Left lung (tissue), 10 donors: ENCODE results near the gene TH. TPM values are rescaled to one million over a fixed set of nuclear protein-coding genes. Genes with fewer than 3 reads are reported as not detected.

ENCODE experiments used
- ATAC-seq: fragments of 200-7000 bp; cut with Tn5 transposase; one replicate; pipeline ENCODE4 v1.9.1; 2020; ENCODE audit warnings: moderate library complexity
- DNase-seq, 4 donors: peaks; one replicate each; pipeline ENCODE4 v3.0.0-alpha.2; 2013 to 2020
- H3K27ac ChIP-seq, 2 donors: fragments of 200-600 bp; sonication (generic) in 1 of 2; one replicate each; pipeline versions ENCODE4 v1.5.0 to v1.8.0; 2020 to 2021
- H3K27me3 ChIP-seq, 2 donors: fragments of 200-600 bp; sonication (generic) in 1 of 2; one replicate each; pipeline versions ENCODE4 v1.5.0 to v1.8.0; 2020 to 2021
- H3K36me3 ChIP-seq, 2 donors: fragments of 200-600 bp; sonication (generic) in 1 of 2; one replicate each; pipeline versions ENCODE4 v1.5.0 to v1.8.0; 2020 to 2021
- H3K4me1 ChIP-seq, 2 donors: fragments of 200-600 bp; one replicate each; pipeline ENCODE4 v1.8.0; 2021
- H3K4me3 ChIP-seq, 2 donors: fragments of 200-600 bp; sonication (generic) in 1 of 2; one replicate each; pipeline versions ENCODE4 v1.5.0 to v1.8.0; 2020 to 2021; ENCODE audit warnings: mild to moderate bottlenecking in 1 of 2
- H3K9me3 ChIP-seq, 2 donors: fragments of 200-600 bp; sonication (generic) in 1 of 2; one replicate each; pipeline versions ENCODE4 v1.5.0 to v1.8.0; 2020 to 2021
- CTCF ChIP-seq, 2 donors: fragments of 200-600 bp; sonication (generic) in 1 of 2; IDR thresholded peaks; one replicate each; pipeline versions ENCODE4 v1.5.0 to v1.8.0; 2021; ENCODE audit warnings: antibody characterized with exemption in 2 of 2
- intact Hi-C, 2 donors: fragments of 100-400 bp; cut with DNase I; formaldehyde crosslinking; loops; one replicate each; pipeline versions ENCODE4 v1.11.2 to v1.14.2; 2022
- polyA plus RNA-seq, 6 donors: library from polyadenylated mRNA; unstranded; fragments of 120-200 nt; gene quantifications; one replicate each; pipeline ENCODE4 v1.2.1, GENCODE V29; 2013; ENCODE audit not compliant: insufficient read length in 6 of 6
- total RNA-seq, 2 donors: library from RNA; stranded (reverse); fragmentation: NEBNext Ultra II Directional; extraction: Animal tissue kit (Norgen Biotek cat#: 25700); gene quantifications; one replicate each; pipeline ENCODE4 v1.2.1, GENCODE V29; 2021
- donor health status: DM: no; HTN: yes; CAD: no.
- donor health status: DM: no; HTN: no; CAD: no.

Gene TH
- total and polyA plus RNA-seq, 8 donors = 0.18 to 1.4 (median 0.55) TPM

- DNase-seq = peak in 1 of 4 donors; percentile 57
- intact Hi-C loops = no loop called here
- no peak for ATAC-seq
Observed at GRCh38 chr11:2136209-2136951, 35.2 kb downstream of the TH start.

GRCh38 chr11:2135648-2136201, 35.9 kb downstream of the TH start:
- no peaks in the 10 kb centered on the region for H3K9me3 ChIP-seq
- DNase-seq (peak in 1 of 4 donors; percentile 52), ATAC-seq (no peak)
- intact Hi-C loops = no loop called here
- no peak overlapping the region for H3K27ac ChIP-seq
- peaks cover 0 to 20% of the 10 kb centered on the region in 2 donors for H3K4me1 ChIP-seq
- H3K36me3 ChIP-seq = no peaks in the 10 kb centered on the region
- peaks cover 27 to 94% of the 10 kb centered on the region in 2 donors for H3K27me3 ChIP-seq
- no peak overlapping the region for H3K4me3 ChIP-seq
- no peak for TF ChIP-seq CTCF (IDR thresholded peaks at IDR 0.05)

More at GRCh38 chr11:2136209-2136951, 35.2 kb downstream of the TH start:
- H3K4me3 ChIP-seq = no peak overlapping the region
- no peaks in the 10 kb centered on the region for H3K9me3 ChIP-seq
- H3K27ac ChIP-seq = no peak overlapping the region
- H3K27me3 ChIP-seq = peaks cover 34 to 94% of the 10 kb centered on the region in 2 donors
- no peaks in the 10 kb centered on the region for H3K36me3 ChIP-seq
- no peak for TF ChIP-seq CTCF (IDR thresholded peaks at IDR 0.05)
- H3K4me1 ChIP-seq = peaks cover 0 to 20% of the 10 kb centered on the region in 2 donors

GRCh38 chr11:2135018-2135569, 36.5 kb downstream of the TH start:
- Histone ChIP-seq H3K9me3 (no peaks in the 10 kb centered on the region), H3K27ac (no peak overlapping the region), H3K36me3 (no peaks in the 10 kb centered on the region), H3K4me3 (no peak overlapping the region), H3K4me1 (peaks cover 0 to 17% of the 10 kb centered on the region in 2 donors), H3K27me3 (peaks cover 21 to 91% of the 10 kb centered on the region in 2 donors)
- TF ChIP-seq CTCF (IDR thresholded peaks at IDR 0.05) = no peak
- ATAC-seq = no peak
- intact Hi-C loops = no loop called here
- DNase-seq = peak in 1 of 4 donors; percentile 63

- intact Hi-C loops = no loop called here
- peak in 1 of 4 donors; percentile 55 for DNase-seq
Observed at GRCh38 chr11:2134022-2135010, 37.3 kb downstream of the TH start.

More at GRCh38 chr11:2134022-2135010, 37.3 kb downstream of the TH start:
- peaks cover 14 to 89% of the 10 kb centered on the region in 2 donors for H3K27me3 ChIP-seq
- ATAC-seq = no peak
- H3K9me3 ChIP-seq = no peaks in the 10 kb centered on the region
- H3K27ac ChIP-seq = no peak overlapping the region
- H3K36me3 ChIP-seq = no peaks in the 10 kb centered on the region
- no peak for TF ChIP-seq CTCF (IDR thresholded peaks at IDR 0.05)
- H3K4me3 ChIP-seq = no peak overlapping the region
- peaks cover 0 to 13% of the 10 kb centered on the region in 2 donors for H3K4me1 ChIP-seq
